Left ventricle myocardium inferior (tissue), 1 donor: ENCODE results near the gene TBX6. TPM values are rescaled to one million over a fixed set of nuclear protein-coding genes. Genes with fewer than 3 reads are reported as not detected.
A peak's percentile ranks its signal among the peaks of the same experiment; 100 is the strongest.

Experiments
- DNase-seq: peaks from one replicate; pipeline ENCODE4 v3.0.0-alpha.2; 2020
- H3K27ac ChIP-seq: fragments of 200-600 bp; replicated peaks from 2 replicates; pipeline ENCODE4 v1.8.0; 2021
- H3K27me3 ChIP-seq: fragments of 200-600 bp; 2 replicates; pipeline ENCODE4 v1.8.0; 2021; ENCODE audit warnings: low read depth
- H3K36me3 ChIP-seq: fragments of 200-600 bp; 2 replicates; pipeline ENCODE4 v1.8.0; 2021
- H3K4me1 ChIP-seq: fragments of 200-600 bp; 2 replicates; pipeline ENCODE4 v1.8.0; 2021
- H3K4me3 ChIP-seq: fragments of 200-600 bp; 2 replicates; pipeline ENCODE4 v1.8.0; 2021; ENCODE audit warnings: mild to moderate bottlenecking, moderate library complexity
- H3K9me3 ChIP-seq: fragments of 200-600 bp; replicated peaks from 2 replicates; pipeline ENCODE4 v1.8.0; 2021
- CTCF ChIP-seq: fragments of 200-600 bp; IDR thresholded peaks from 2 replicates; pipeline ENCODE4 v1.8.0; 2021; ENCODE audit warnings: antibody characterized with exemption, mild to moderate bottlenecking, borderline replicate concordance
- intact Hi-C: fragments of 100-400 bp; cut with micrococcal nuclease; formaldehyde crosslinking; loops from one replicate; pipeline ENCODE4 v1.11.0; 2022
- total RNA-seq: library from RNA; stranded (reverse); fragmentation: NEBNext Ultra II Directional; extraction: Animal tissue kit (Norgen Biotek cat#: 25700); gene quantifications from one replicate; pipeline ENCODE4 v1.2.1, GENCODE V29; 2021
- donor health status: DM: no; HTN: yes; CAD: no; lungs with severe emphysema.

TBX6 gene
- total RNA-seq, 1 donor from 2014 or later, result 1.0 TPM

- no peak for DNase-seq
- peaks cover 73% of the 10 kb centered on the region for H3K4me1 ChIP-seq
- intact Hi-C loops, result no loop called here
- TF ChIP-seq CTCF, result no peak
- peak overlapping the region; percentile 100 for H3K27ac ChIP-seq
- peaks cover 76% of the 10 kb centered on the region for H3K36me3 ChIP-seq
- peak overlapping the region; percentile 93 for H3K4me3 ChIP-seq
- H3K9me3 ChIP-seq, result no peaks in the 10 kb centered on the region
- H3K27me3 ChIP-seq, result no peaks in the 10 kb centered on the region
These were observed 21.2 kb downstream of the TBX6 start for GRCh38 chr16:30070490-30070889.

DNA sequence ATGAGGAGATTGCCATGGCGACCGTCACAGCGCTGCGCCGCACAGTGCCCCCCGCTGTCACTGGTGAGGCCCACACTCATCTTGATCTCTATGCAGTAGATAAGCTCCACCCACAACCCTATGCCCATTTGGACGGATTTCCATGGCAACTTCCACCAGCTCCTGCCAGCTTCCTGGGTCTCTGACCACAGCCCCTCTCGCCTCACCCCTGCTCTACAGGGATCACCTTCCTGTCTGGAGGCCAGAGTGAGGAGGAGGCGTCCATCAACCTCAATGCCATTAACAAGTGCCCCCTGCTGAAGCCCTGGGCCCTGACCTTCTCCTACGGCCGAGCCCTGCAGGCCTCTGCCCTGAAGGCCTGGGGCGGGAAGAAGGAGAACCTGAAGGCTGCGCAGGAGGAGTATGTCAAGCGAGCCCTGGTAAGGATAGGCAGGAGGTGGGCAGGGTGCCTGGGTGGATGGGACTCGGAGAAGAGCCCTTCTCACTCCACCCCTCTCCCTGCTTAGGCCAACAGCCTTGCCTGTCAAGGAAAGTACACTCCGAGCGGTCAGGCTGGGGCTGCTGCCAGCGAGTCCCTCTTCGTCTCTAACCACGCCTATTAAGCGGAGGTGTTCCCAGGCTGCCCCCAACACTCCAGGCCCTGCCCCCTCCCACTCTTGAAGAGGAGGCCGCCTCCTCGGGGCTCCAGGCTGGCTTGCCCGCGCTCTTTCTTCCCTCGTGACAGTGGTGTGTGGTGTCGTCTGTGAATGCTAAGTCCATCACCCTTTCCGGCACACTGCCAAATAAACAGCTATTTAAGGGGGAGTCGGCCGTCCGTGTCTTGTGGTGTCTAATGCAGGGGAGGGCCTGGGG, 21.9 kb downstream of the TBX6 start:
- peaks cover 70% of the 10 kb centered on the region for H3K4me1 ChIP-seq
- intact Hi-C loops, result no loop called here
- no peak for TF ChIP-seq CTCF

DNA sequence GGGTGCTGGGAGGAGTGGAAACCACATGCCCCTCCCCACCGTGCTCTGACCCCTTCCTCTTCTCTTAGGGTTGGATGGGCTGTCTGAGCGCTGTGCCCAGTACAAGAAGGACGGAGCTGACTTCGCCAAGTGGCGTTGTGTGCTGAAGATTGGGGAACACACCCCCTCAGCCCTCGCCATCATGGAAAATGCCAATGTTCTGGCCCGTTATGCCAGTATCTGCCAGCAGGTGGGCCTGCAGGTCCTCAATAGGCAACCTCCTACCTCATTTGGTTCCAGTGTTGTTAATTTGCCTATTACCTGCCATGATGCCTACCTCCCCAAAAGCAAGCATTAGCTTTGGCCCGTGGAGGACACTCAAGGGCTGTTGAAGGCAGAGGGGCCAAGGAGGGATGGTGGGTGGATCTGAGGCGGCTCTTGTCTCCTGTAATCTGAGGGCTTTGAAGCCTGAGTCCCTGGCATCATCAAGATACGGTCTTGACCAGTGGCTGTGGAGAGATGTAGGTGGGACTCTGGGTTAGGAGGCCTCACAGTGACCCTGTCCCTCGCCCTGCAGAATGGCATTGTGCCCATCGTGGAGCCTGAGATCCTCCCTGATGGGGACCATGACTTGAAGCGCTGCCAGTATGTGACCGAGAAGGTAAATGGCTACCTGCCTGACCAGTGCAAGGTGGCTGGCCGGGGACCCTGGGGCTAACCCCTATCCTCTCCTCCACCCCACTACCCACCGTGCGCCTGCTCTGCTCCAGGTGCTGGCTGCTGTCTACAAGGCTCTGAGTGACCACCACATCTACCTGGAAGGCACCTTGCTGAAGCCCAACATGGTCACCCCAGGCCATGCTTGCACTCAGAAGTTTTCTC, 22.7 kb downstream of the TBX6 start:
- intact Hi-C loops, result no loop called here
- H3K4me1 ChIP-seq, result peaks cover 75% of the 10 kb centered on the region
- H3K27ac ChIP-seq, result peak overlapping the region; percentile 100
- H3K27me3 ChIP-seq, result no peaks in the 10 kb centered on the region
- DNase-seq, result no peak
- H3K4me3 ChIP-seq, result peak overlapping the region; percentile 93
- no peaks in the 10 kb centered on the region for H3K9me3 ChIP-seq
- peak; percentile 50 for TF ChIP-seq CTCF
- peaks cover 73% of the 10 kb centered on the region for H3K36me3 ChIP-seq

More for the DNA sequence above, 21.9 kb downstream of the TBX6 start:
- H3K4me3 ChIP-seq, result peak overlapping the region; percentile 93
- peak; percentile 46 for DNase-seq
- H3K27ac ChIP-seq, result peak overlapping the region; percentile 100
- H3K36me3 ChIP-seq, result peaks cover 76% of the 10 kb centered on the region
- no peaks in the 10 kb centered on the region for H3K27me3 ChIP-seq
- no peaks in the 10 kb centered on the region for H3K9me3 ChIP-seq

DNA sequence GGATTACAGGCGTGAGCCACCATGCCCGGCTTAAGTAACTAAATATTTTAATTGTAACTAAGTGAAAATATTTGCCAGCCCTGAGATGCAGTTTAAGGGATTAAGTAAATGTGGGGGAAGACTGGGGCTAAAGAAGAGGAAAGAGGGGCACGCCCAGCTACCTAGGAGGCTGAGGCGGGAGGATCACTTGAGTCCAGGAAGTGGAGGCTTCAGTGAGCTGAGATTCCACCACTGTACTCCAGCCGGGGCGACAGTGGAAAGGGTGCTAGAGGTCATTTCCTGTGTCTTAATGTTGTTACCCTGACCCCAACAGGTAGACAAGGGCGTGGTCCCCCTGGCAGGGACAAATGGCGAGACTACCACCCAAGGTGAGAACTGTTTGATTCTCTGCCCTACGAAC, 23.4 kb downstream of the TBX6 start:
- Histone ChIP-seq H3K27ac (peak overlapping the region; percentile 100), H3K27me3 (no peaks in the 10 kb centered on the region), H3K4me3 (peak overlapping the region; percentile 93), H3K36me3 (peaks cover 67% of the 10 kb centered on the region), H3K4me1 (peaks cover 81% of the 10 kb centered on the region), H3K9me3 (no peaks in the 10 kb centered on the region)
- DNase-seq, result no peak
- TF ChIP-seq CTCF, result no peak
- intact Hi-C loops, result no loop called here

- Histone ChIP-seq H3K4me1 (peaks cover 87% of the 10 kb centered on the region), H3K9me3 (no peaks in the 10 kb centered on the region), H3K27ac (peak overlapping the region; percentile 100), H3K27me3 (no peaks in the 10 kb centered on the region), H3K36me3 (peaks cover 59% of the 10 kb centered on the region), H3K4me3 (peak overlapping the region; percentile 93)
- DNase-seq, result no peak
- TF ChIP-seq CTCF, result no peak
- intact Hi-C loops, result no loop called here
These were observed 24.2 kb downstream of the TBX6 start for GRCh38 chr16:30067584-30067916.
